ENCODE measurements around the gene ANXA4.

- TF ChIP-seq EZH2 (IDR thresholded peaks at IDR 0.05; ENCODE audit: borderline replicate concordance, low read length): no peak
- TF ChIP-seq, protein P1, sequence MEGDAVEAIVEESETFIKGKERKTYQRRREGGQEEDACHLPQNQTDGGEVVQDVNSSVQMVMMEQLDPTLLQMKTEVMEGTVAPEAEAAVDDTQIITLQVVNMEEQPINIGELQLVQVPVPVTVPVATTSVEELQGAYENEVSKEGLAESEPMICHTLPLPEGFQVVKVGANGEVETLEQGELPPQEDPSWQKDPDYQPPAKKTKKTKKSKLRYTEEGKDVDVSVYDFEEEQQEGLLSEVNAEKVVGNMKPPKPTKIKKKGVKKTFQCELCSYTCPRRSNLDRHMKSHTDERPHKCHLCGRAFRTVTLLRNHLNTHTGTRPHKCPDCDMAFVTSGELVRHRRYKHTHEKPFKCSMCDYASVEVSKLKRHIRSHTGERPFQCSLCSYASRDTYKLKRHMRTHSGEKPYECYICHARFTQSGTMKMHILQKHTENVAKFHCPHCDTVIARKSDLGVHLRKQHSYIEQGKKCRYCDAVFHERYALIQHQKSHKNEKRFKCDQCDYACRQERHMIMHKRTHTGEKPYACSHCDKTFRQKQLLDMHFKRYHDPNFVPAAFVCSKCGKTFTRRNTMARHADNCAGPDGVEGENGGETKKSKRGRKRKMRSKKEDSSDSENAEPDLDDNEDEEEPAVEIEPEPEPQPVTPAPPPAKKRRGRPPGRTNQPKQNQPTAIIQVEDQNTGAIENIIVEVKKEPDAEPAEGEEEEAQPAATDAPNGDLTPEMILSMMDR (conservative IDR thresholded peaks at IDR 0.05 in 1 of 2, IDR thresholded peaks at IDR 0.05 in 1 of 2; ENCODE audit: extremely low read depth in 1 of 2, insufficient read depth in 1 of 2, low read depth in 1 of 2, low read length in 2 of 2): no peak
Measured at GRCh38 chr2:69701100-69701945, 40.6 kb upstream of the ANXA4 start.

All from mammary epithelial cell (primary cell).